SKM-1 (cell line): ENCODE results near the gene PPP2R5E.
A peak's percentile ranks its signal among the peaks of the same experiment; 100 is the strongest.
"Not testable (repeated sequence)": the region's sequence is repeated elsewhere in the genome, so short reads cannot be mapped to it uniquely, and the experiment has no call there.

Experiments
- DNase-seq: peaks from one replicate; lab custom pipeline; 2025; ENCODE audit not compliant: unreplicated experiment; lab: John Stamatoyannopoulos, UW

Gene PPP2R5E

GRCh38 chr14:63543000-63543825, at the start of gene PPP2R5E:
Gene PPP2R5E, minus strand, starts transcription at chr14:63543377. Its CDS starts 3,692 bp downstream, at chr14:63539685.
- DNase-seq: peak; percentile 81

- DNase-seq: not testable (repeated sequence)
Measured at GRCh38 chr14:63583046-63583445, 39.9 kb upstream of the PPP2R5E start.

- no peak for DNase-seq
Measured at GRCh38 chr14:63581491-63581890, 38.3 kb upstream of the PPP2R5E start.

- DNase-seq: no peak
Measured at GRCh38 chr14:63578300-63578699, 35.1 kb upstream of the PPP2R5E start.

GRCh38 chr14:63573581-63573980, 30.4 kb upstream of the PPP2R5E start:
- no peak for DNase-seq

GRCh38 chr14:63565448-63565847, 22.3 kb upstream of the PPP2R5E start:
- DNase-seq: no peak

- no peak for DNase-seq
Measured at GRCh38 chr14:63564318-63564717, 21.1 kb upstream of the PPP2R5E start.

GRCh38 chr14:63563370-63564026, 20.3 kb upstream of the PPP2R5E start:
- DNase-seq: no peak

GRCh38 chr14:63562405-63562804, 19.2 kb upstream of the PPP2R5E start:
- no peak for DNase-seq

GRCh38 chr14:63555572-63555971, 12.4 kb upstream of the PPP2R5E start:
- DNase-seq: no peak

- no peak for DNase-seq
Measured at GRCh38 chr14:63551332-63551731, 8.2 kb upstream of the PPP2R5E start.

GRCh38 chr14:63547798-63548335, 4.7 kb upstream of the PPP2R5E start:
- DNase-seq: no peak

- no peak for DNase-seq
Measured at GRCh38 chr14:63545431-63545830, 2.3 kb upstream of the PPP2R5E start.

- no peak for DNase-seq
Measured at GRCh38 chr14:63544591-63545299, 1.6 kb upstream of the PPP2R5E start.

- DNase-seq: no peak
Measured at GRCh38 chr14:63543826-63544406, 739 bp upstream of the PPP2R5E start.

GRCh38 chr14:63542231-63542999, 762 bp downstream of the PPP2R5E start:
- no peak for DNase-seq

- no peak for DNase-seq
Measured at GRCh38 chr14:63535918-63536317, 7.3 kb downstream of the PPP2R5E start.

- DNase-seq: no peak
Measured at GRCh38 chr14:63533474-63533873, 9.7 kb downstream of the PPP2R5E start.

- DNase-seq: no peak
Measured at GRCh38 chr14:63524537-63525155, 18.5 kb downstream of the PPP2R5E start.
